Measurements from ENCODE around the gene NAA15.

DNA sequence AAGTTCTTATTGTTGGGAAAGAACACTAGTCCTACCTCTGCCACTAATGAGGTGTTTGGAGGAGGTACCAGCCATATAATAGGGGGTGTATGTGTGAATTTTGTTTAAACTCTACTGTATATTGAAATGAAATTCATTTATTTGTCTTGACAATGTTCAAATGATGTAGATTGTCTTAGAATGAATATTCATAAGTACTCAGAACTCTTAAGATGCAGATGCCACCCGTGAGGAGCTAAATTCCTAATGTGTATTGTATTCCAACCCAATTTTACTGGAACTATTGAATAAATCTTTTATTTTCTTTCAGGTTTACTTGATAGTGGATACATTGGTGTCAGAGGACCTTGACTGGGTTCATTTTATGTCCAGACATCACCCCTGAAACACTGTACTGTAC, 88.7 kb downstream of the NAA15 start:
- TF ChIP-seq, protein P1, sequence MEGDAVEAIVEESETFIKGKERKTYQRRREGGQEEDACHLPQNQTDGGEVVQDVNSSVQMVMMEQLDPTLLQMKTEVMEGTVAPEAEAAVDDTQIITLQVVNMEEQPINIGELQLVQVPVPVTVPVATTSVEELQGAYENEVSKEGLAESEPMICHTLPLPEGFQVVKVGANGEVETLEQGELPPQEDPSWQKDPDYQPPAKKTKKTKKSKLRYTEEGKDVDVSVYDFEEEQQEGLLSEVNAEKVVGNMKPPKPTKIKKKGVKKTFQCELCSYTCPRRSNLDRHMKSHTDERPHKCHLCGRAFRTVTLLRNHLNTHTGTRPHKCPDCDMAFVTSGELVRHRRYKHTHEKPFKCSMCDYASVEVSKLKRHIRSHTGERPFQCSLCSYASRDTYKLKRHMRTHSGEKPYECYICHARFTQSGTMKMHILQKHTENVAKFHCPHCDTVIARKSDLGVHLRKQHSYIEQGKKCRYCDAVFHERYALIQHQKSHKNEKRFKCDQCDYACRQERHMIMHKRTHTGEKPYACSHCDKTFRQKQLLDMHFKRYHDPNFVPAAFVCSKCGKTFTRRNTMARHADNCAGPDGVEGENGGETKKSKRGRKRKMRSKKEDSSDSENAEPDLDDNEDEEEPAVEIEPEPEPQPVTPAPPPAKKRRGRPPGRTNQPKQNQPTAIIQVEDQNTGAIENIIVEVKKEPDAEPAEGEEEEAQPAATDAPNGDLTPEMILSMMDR (IDR thresholded peaks at IDR 0.05) = no peak
- TF ChIP-seq POLR2A (IDR thresholded peaks at IDR 0.05) = no peak
- no peak for TF ChIP-seq EP300 (IDR thresholded peaks at IDR 0.05)
- no peak for TF ChIP-seq POLR2AphosphoS5 (IDR thresholded peaks at IDR 0.05)

All from stomach (tissue), 4 donors.